K562 (cell line): ENCODE measurements around the gene SLC10A1. TPM values are rescaled to one million over a fixed set of nuclear protein-coding genes. Genes with fewer than 3 reads are reported as not detected.

Experiments used
- CC2D1A ChIP-seq: fragments of 450-650 bp; IDR thresholded peaks from 2 replicates; pipeline ENCODE4 v1.6.1; 2017; ENCODE audit warnings: mild to moderate bottlenecking
- ESRRA ChIP-seq: fragments of 450-650 bp; IDR thresholded peaks from 2 replicates; pipeline ENCODE4 v1.6.1; 2014; ENCODE audit warnings: low read depth, mild to moderate bottlenecking, moderate library complexity, borderline replicate concordance
- GABPA ChIP-seq: fragments of 200-800 bp; sonication (Bioruptor generic); conservative IDR thresholded peaks from 2 replicates; pipeline ENCODE4 v1.6.1; 2016; ENCODE audit warnings: low read depth, missing genetic modification characterization, missing compliant biosample characterization
- GABPB2 ChIP-seq: fragments of 250-450 bp; sonication (Bioruptor Pico); conservative IDR thresholded peaks from 2 replicates; pipeline ENCODE4 v1.5.1; 2021; ENCODE audit warnings: mild to moderate bottlenecking
- HDAC2 ChIP-seq: fragments of 450-650 bp; IDR thresholded peaks from 2 replicates; pipeline ENCODE4 v1.6.1; 2016; ENCODE audit warnings: mild to moderate bottlenecking
- HMGN3 ChIP-seq: IDR thresholded peaks from 2 replicates; pipeline ENCODE4 v1.6.1; 2011; ENCODE audit warnings: borderline replicate concordance, low read depth, mild to moderate bottlenecking, mixed read lengths, low read length; ENCODE audit not compliant: insufficient read length; ENCODE audit errors: extremely low read depth
- HNRNPL ChIP-seq: fragments of 200-400 bp; formaldehyde crosslinking; IDR thresholded peaks from 2 replicates; pipeline ENCODE4 v1.6.1; 2017; ENCODE audit warnings: low read depth, mild to moderate bottlenecking, low read length
- KLF13 ChIP-seq: fragments of 450-650 bp; IDR thresholded peaks from 2 replicates; pipeline ENCODE4 v1.6.1; 2016; ENCODE audit warnings: missing genetic modification characterization, low read depth, mild to moderate bottlenecking, missing compliant biosample characterization, moderate library complexity, borderline replicate concordance
- MEIS2 ChIP-seq: fragments of 450-650 bp; IDR thresholded peaks from 2 replicates; pipeline ENCODE4 v1.6.1; 2014; ENCODE audit warnings: mild to moderate bottlenecking; ENCODE audit not compliant: partially characterized antibody
- NFIX ChIP-seq: fragments of 250-450 bp; sonication (Bioruptor Pico); IDR thresholded peaks from 2 replicates; pipeline ENCODE4 v1.4.0; 2020; ENCODE audit warnings: low read depth, mild to moderate bottlenecking, moderate library complexity
- NR2C2 ChIP-seq, 2 experiments: fragments of 200-800 bp in 1 of 2; sonication (Bioruptor generic) in 1 of 2; sonication (generic) in 1 of 2; formaldehyde crosslinking in 1 of 2; IDR thresholded peaks; 2 replicates each; pipeline versions ENCODE4 v1.6.1 to v1.8.0; 2016 to 2022; ENCODE audit warnings: mild to moderate bottlenecking in 1 of 2, missing compliant biosample characterization in 1 of 2, missing genetic modification characterization in 1 of 2, missing genetic modification reagents in 1 of 2
- REST ChIP-seq, 2 experiments: fragments of 450-650 bp; formaldehyde crosslinking in 1 of 2; IDR thresholded peaks; 2 replicates each; pipeline versions ENCODE4 v1.4.0 to v1.6.1; 2014 to 2020; ENCODE audit warnings: mild to moderate bottlenecking in 2 of 2, borderline replicate concordance in 1 of 2, low read depth in 1 of 2
- SREBF1 ChIP-seq: fragments of 150-350 bp; IDR thresholded peaks from 2 replicates; pipeline ENCODE4 v1.6.1; 2014; ENCODE audit warnings: antibody characterized with exemption, low read depth, low read length, borderline replicate concordance
- WHSC1 ChIP-seq: IDR thresholded peaks from one replicate; pipeline ENCODE4 v1.6.1; 2012; ENCODE audit warnings: low read length, control low read depth, inconsistent platforms
- ZNF263 ChIP-seq: sonication (generic); formaldehyde crosslinking; IDR thresholded peaks from 2 replicates; pipeline ENCODE4 v1.8.0; 2022; ENCODE audit warnings: mild to moderate bottlenecking, missing genetic modification reagents, borderline replicate concordance
- ZNF511 ChIP-seq: sonication (generic); formaldehyde crosslinking; IDR thresholded peaks from 2 replicates; pipeline ENCODE4 v1.8.0; 2022; ENCODE audit warnings: mild to moderate bottlenecking, missing genetic modification reagents
- polyA plus RNA-seq, 8 experiments: library from polyadenylated mRNA; depleted of rRNA in 4 of 8; stranded (reverse) in 5 of 8; unstranded in 3 of 8; fragments of >200 nt; fragmentation: Nextera tagmentation in 2 of 8; fragmentation: Illumina TruSeq in 1 of 8; extraction: Ambion mirVana in 2 of 8; extraction: Trizol in 1 of 8; gene quantifications; 2 replicates each; pipeline versions ENCODE4 v1.2.1 to v1.2.3, GENCODE V29; 2011 to 2014; ENCODE audit warnings: inconsistent platforms in 1 of 8, missing spikeins in 1 of 8
- total RNA-seq, 7 experiments: library from RNA; depleted of rRNA in 6 of 7; stranded (reverse); fragments of >200 nt in 6 of 7; fragmentation: Illumina TruSeq in 2 of 7; extraction: Trizol in 2 of 7; gene quantifications; 2 replicates each; pipeline versions ENCODE4 v1.2.1 to v1.2.3, GENCODE V29; 2011 to 2021; ENCODE audit warnings: low replicate concordance in 1 of 7
- TF ChIP-seq, protein P1 (sequence below): fragments of 450-650 bp; formaldehyde crosslinking; IDR thresholded peaks from 2 replicates; pipeline ENCODE4 v1.4.0; 2020; ENCODE audit warnings: mild to moderate bottlenecking, moderate library complexity

The SLC10A1 gene
- total and polyA plus RNA-seq, 9 of the 15 experiments (the other 6 are each of a cell fraction or from before 2014, with no cell fraction given) = not detected

DNA sequence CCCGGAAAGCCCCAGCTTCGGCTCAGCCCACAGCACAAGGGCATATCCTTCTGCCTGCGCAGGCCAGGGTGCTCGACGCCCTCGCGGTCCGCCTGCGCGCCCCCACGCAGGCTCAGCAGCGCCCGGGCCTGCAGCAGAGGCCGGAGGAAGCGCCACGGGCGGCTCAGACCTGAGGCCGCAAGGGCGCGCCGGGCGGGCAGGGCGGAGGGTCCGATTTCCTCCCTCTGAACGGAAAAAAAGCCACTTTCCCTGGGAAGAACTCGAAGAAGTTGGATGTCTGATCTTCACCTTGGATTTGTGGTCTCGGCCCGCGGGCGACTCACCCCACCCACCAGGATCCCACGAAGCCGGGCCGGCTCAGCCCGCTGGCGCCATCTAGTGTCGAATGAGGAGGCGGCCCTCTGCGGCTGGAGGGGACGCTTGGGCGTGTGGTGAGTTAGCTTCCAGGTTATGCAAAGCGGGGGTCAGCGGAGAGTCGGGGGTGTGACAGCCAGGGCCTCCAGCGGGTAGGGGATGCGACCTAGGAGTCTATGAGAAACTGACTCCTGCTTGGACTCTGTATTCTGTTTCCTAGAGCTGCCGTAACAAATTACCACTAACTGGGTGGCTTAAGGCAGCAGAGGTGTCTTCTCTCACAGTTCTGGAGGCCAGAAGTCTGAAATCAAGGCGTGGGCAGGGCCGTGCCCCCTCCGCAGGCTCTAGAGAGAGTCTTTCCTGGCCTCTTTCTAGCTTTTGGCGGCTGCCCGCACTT lies 70.1 kb downstream of the SLC10A1 start (continued):
- TF ChIP-seq ZNF511 = no peak
- peak; percentile 84 for TF ChIP-seq CC2D1A
- peak; percentile 26 for TF ChIP-seq HMGN3
- TF ChIP-seq NR2C2 (CRISPR knock-in tag; IDR thresholded peaks at IDR 0.05) = no peak
- TF ChIP-seq NR2C2 (tag; IDR thresholded peaks at IDR 0.05) = peak; percentile 90
- TF ChIP-seq REST (IDR thresholded peaks at IDR 0.05; ENCODE audit: borderline replicate concordance) = peak; percentile 92
- TF ChIP-seq REST (CRISPR knock-in tag; IDR thresholded peaks at IDR 0.05; ENCODE audit: low read depth) = no peak
- TF ChIP-seq NFIX (CRISPR knock-in tag) = no peak
- 0 out of 2 replicates have a peak, but pooled peaks have one; percentile 23 for TF ChIP-seq HNRNPL
- TF ChIP-seq MEIS2 = peak; percentile 5
- TF ChIP-seq GABPB2 = no peak
- TF ChIP-seq SREBF1 = no peak
- TF ChIP-seq HDAC2 = no peak
- TF ChIP-seq WHSC1 = no peak
- peak; percentile 48; the same call in 1 of the 2 replicates for TF ChIP-seq ESRRA
- TF ChIP-seq, protein P1, sequence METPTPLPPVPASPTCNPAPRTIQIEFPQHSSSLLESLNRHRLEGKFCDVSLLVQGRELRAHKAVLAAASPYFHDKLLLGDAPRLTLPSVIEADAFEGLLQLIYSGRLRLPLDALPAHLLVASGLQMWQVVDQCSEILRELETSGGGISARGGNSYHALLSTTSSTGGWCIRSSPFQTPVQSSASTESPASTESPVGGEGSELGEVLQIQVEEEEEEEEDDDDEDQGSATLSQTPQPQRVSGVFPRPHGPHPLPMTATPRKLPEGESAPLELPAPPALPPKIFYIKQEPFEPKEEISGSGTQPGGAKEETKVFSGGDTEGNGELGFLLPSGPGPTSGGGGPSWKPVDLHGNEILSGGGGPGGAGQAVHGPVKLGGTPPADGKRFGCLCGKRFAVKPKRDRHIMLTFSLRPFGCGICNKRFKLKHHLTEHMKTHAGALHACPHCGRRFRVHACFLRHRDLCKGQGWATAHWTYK (CRISPR knock-in tag) = 0 out of 2 replicates have a peak, but pooled peaks have one; percentile 17
- peak; percentile 53 for TF ChIP-seq GABPA (tag)
- peak; percentile 60; the same call in 1 of the 2 replicates for TF ChIP-seq ZNF263
- peak; percentile 29; the same call in 1 of the 2 replicates for TF ChIP-seq KLF13
